ENCODE measurements around the gene TEX2.

TEX2 gene

GRCh38 chr17:64203630-64204029, 59.4 kb downstream of the TEX2 start:
- Histone ChIP-seq H3F3A (ENCODE audit: insufficient read depth, low read length) (no peaks in the 10 kb centered on the region), H3K9ac (ENCODE audit: low read length) (no peak overlapping the region), H2AFZ (ENCODE audit: low read length) (no peak overlapping the region), H3K36me3 (ENCODE audit: insufficient read depth, low read length) (no peaks in the 10 kb centered on the region), H3K4me2 (ENCODE audit: low read length) (no peak overlapping the region), H3K4me1 (ENCODE audit: insufficient read depth, low read length, severe bottlenecking) (no peaks in the 10 kb centered on the region), H3K4me3 (ENCODE audit: low read depth, low read length, poor library complexity, severe bottlenecking) (no peak overlapping the region), H3K27ac (ENCODE audit: low read depth, low read length, poor library complexity, severe bottlenecking) (no peak overlapping the region), H4K20me1 (ENCODE audit: insufficient read depth, low read length) (no peaks in the 10 kb centered on the region), H3K9me2 (ENCODE audit: low read depth, low read length) (no peaks in the 10 kb centered on the region), H3K27me3 (ENCODE audit: insufficient read depth, low read length) (no peaks in the 10 kb centered on the region), H3K9me3 (ENCODE audit: low read length) (no peaks in the 10 kb centered on the region), H3K79me2 (ENCODE audit: insufficient read depth, low read length) (no peaks in the 10 kb centered on the region)
- TF ChIP-seq CTCF (IDR thresholded peaks at IDR 0.05; ENCODE audit: low read length): no peak

GRCh38 chr17:64202683-64203344, 60.2 kb downstream of the TEX2 start:
- H3K27me3 ChIP-seq (ENCODE audit: insufficient read depth, low read length): no peaks in the 10 kb centered on the region
- TF ChIP-seq EZH2 (IDR thresholded peaks at IDR 0.05; ENCODE audit: borderline replicate concordance, low read length) (no peak), CTCF (IDR thresholded peaks at IDR 0.05; ENCODE audit: low read length) (no peak)
- no peak overlapping the region for H3K9ac ChIP-seq (ENCODE audit: low read length)
- H3K27ac ChIP-seq (ENCODE audit: low read depth, low read length, poor library complexity, severe bottlenecking): no peak overlapping the region
- no peaks in the 10 kb centered on the region for H4K20me1 ChIP-seq (ENCODE audit: insufficient read depth, low read length)
- no peak overlapping the region for H3K4me2 ChIP-seq (ENCODE audit: low read length)
- H2AFZ ChIP-seq (ENCODE audit: low read length): no peak overlapping the region
- H3K36me3 ChIP-seq (ENCODE audit: insufficient read depth, low read length): no peaks in the 10 kb centered on the region
- no peaks in the 10 kb centered on the region for H3K9me2 ChIP-seq (ENCODE audit: low read depth, low read length)
- H3K79me2 ChIP-seq (ENCODE audit: insufficient read depth, low read length): no peaks in the 10 kb centered on the region
- H3K9me3 ChIP-seq (ENCODE audit: low read length): no peaks in the 10 kb centered on the region
- no peaks in the 10 kb centered on the region for H3F3A ChIP-seq (ENCODE audit: insufficient read depth, low read length)
- H3K4me3 ChIP-seq (ENCODE audit: low read depth, low read length, poor library complexity, severe bottlenecking): no peak overlapping the region
- H3K4me1 ChIP-seq (ENCODE audit: insufficient read depth, low read length, severe bottlenecking): no peaks in the 10 kb centered on the region

- H3F3A ChIP-seq (ENCODE audit: insufficient read depth, low read length): no peaks in the 10 kb centered on the region
- H3K9me3 ChIP-seq (ENCODE audit: low read length): no peaks in the 10 kb centered on the region
- no peak overlapping the region for H3K27ac ChIP-seq (ENCODE audit: low read depth, low read length, poor library complexity, severe bottlenecking)
- H3K4me1 ChIP-seq (ENCODE audit: insufficient read depth, low read length, severe bottlenecking): no peaks in the 10 kb centered on the region
- H2AFZ ChIP-seq (ENCODE audit: low read length): no peak overlapping the region
- TF ChIP-seq CTCF (IDR thresholded peaks at IDR 0.05; ENCODE audit: low read length): no peak
- TF ChIP-seq EZH2 (IDR thresholded peaks at IDR 0.05; ENCODE audit: borderline replicate concordance, low read length): no peak
- no peak overlapping the region for H3K4me3 ChIP-seq (ENCODE audit: low read depth, low read length, poor library complexity, severe bottlenecking)
- no peaks in the 10 kb centered on the region for H3K36me3 ChIP-seq (ENCODE audit: insufficient read depth, low read length)
- H3K9ac ChIP-seq (ENCODE audit: low read length): no peak overlapping the region
- no peaks in the 10 kb centered on the region for H3K27me3 ChIP-seq (ENCODE audit: insufficient read depth, low read length)
- H3K79me2 ChIP-seq (ENCODE audit: insufficient read depth, low read length): no peaks in the 10 kb centered on the region
- no peaks in the 10 kb centered on the region for H4K20me1 ChIP-seq (ENCODE audit: insufficient read depth, low read length)
- H3K9me2 ChIP-seq (ENCODE audit: low read depth, low read length): no peaks in the 10 kb centered on the region
- H3K4me2 ChIP-seq (ENCODE audit: low read length): no peak overlapping the region
Observed at GRCh38 chr17:64200080-64201032, 62.7 kb downstream of the TEX2 start.

All from OCI-LY1 (cell line).